H1 (cell line): ENCODE measurements around the gene PDHB. TPM values are rescaled to one million over a fixed set of nuclear protein-coding genes. Genes with fewer than 3 reads are reported as not detected.

Experiments used
- CTCF ChIA-PET: fragments of 300-600 bp; sonication (Branson Sonifier 250); formaldehyde crosslinking; loops from one replicate; lab custom pipeline; 2021; ENCODE audit not compliant: partially characterized antibody; lab: Charles Lee
- POLR2A ChIA-PET: fragments of 300-600 bp; sonication (Branson Sonifier 250); formaldehyde crosslinking; loops from one replicate; lab custom pipeline; 2021; ENCODE audit warnings: inconsistent platforms; ENCODE audit not compliant: partially characterized antibody; lab: Charles Lee
- DNase-seq, 2 experiments: peaks; one replicate each; pipeline versions ENCODE4 v3.0.0 to v3.0.0-alpha.2; 2010 to 2022; ENCODE audit warnings: low spot score in 2 of 2, low read depth in 1 of 2, mixed read lengths in 1 of 2
- FAIRE-seq: peaks from 2 replicates; lab custom pipeline; 2011; peaks lifted over from hg19 to GRCh38; lab: Jason Lieb, UNC
- H2AFZ ChIP-seq: 2 replicates; pipeline ENCODE4 v1.8.1; 2012; ENCODE audit warnings: low read length, inconsistent platforms
- H2AK5ac ChIP-seq: 2 replicates; pipeline ENCODE4 v1.6.1; 2013; ENCODE audit warnings: low read depth, low read length
- H2BK120ac ChIP-seq: replicated peaks from 2 replicates; pipeline ENCODE3; 2013; ENCODE audit warnings: low read depth, low read length, inconsistent platforms
- H2BK12ac ChIP-seq: 2 replicates; pipeline ENCODE4 v1.6.1; 2013; ENCODE audit warnings: low read depth, low read length
- H2BK15ac ChIP-seq: 2 replicates; pipeline ENCODE4 v1.6.1; 2013; ENCODE audit warnings: low read length
- H2BK20ac ChIP-seq: 2 replicates; pipeline ENCODE4 v1.6.1; 2013; ENCODE audit warnings: low read length
- H2BK5ac ChIP-seq: 2 replicates; pipeline ENCODE4 v1.6.1; 2013; ENCODE audit warnings: low read depth, low read length
- H3K14ac ChIP-seq: 2 replicates; pipeline ENCODE4 v1.6.1; 2013; ENCODE audit warnings: inconsistent platforms; ENCODE audit not compliant: insufficient read length
- H3K18ac ChIP-seq: 2 replicates; pipeline ENCODE4 v1.6.1; 2013; ENCODE audit warnings: low read length; ENCODE audit errors: extremely low read depth
- H3K23ac ChIP-seq: 2 replicates; pipeline ENCODE4 v1.6.1; 2013; ENCODE audit warnings: inconsistent platforms; ENCODE audit not compliant: insufficient read length
- H3K23me2 ChIP-seq: 2 replicates; pipeline ENCODE4 v1.6.1; 2013; ENCODE audit warnings: low read depth, low read length
- H3K27ac ChIP-seq: 2 replicates; pipeline ENCODE4 v1.6.1; 2011; ENCODE audit warnings: low read depth, low read length, inconsistent platforms
- H3K27me3 ChIP-seq, 4 experiments: replicated peaks in 1 of 4; 1 replicate in 1 of 4; 2 replicates in 3 of 4; pipeline versions ENCODE4 v1.6.1 to v1.8.1; 2011 to 2013; ENCODE audit warnings: low read length in 3 of 4, mild to moderate bottlenecking in 3 of 4, inconsistent platforms in 2 of 4, mixed read lengths in 2 of 4, moderate library complexity in 1 of 4; ENCODE audit not compliant: control insufficient read depth in 3 of 4, insufficient read depth in 3 of 4; ENCODE audit errors: extremely low read depth in 1 of 4
- H3K36me3 ChIP-seq, 4 experiments: 2 replicates each; pipeline versions ENCODE4 v1.6.1 to v1.8.1; 2011 to 2013; ENCODE audit warnings: mild to moderate bottlenecking in 4 of 4, low read length in 3 of 4, moderate library complexity in 2 of 4, control low read depth in 1 of 4, inconsistent platforms in 1 of 4; ENCODE audit not compliant: insufficient read depth in 4 of 4, control insufficient read depth in 2 of 4
- H3K4ac ChIP-seq: replicated peaks from 2 replicates; pipeline ENCODE3; 2013; ENCODE audit warnings: low read length, low read depth, mixed read lengths, inconsistent platforms; ENCODE audit not compliant: insufficient read length
- H3K4me1 ChIP-seq, 4 experiments: replicated peaks in 1 of 4; 1 replicate in 1 of 4; 2 replicates in 3 of 4; pipeline versions ENCODE4 v1.6.1 to v1.8.1; 2011 to 2013; ENCODE audit warnings: low read length in 3 of 4, inconsistent platforms in 2 of 4, mixed read lengths in 1 of 4; ENCODE audit not compliant: insufficient read depth in 4 of 4, control insufficient read depth in 3 of 4
- H3K4me2 ChIP-seq, 2 experiments: 2 replicates each; pipeline versions ENCODE4 v1.6.1 to v1.8.1; 2011 to 2013; ENCODE audit warnings: low read depth in 2 of 2, low read length in 2 of 2, control low read depth in 1 of 2, inconsistent platforms in 1 of 2, mild to moderate bottlenecking in 1 of 2; ENCODE audit not compliant: insufficient read depth in 1 of 2
- H3K4me3 ChIP-seq, 4 experiments: fragments of 200-600, 300-600 bp in 1 of 4; sonication (generic), shearing (Covaris generic), sonication (Bioruptor Twin) in 1 of 4; 2 replicates each; pipeline versions ENCODE4 v1.5.1 to v1.8.1; 2011 to 2016; ENCODE audit warnings: low read length in 4 of 4, low read depth in 3 of 4, control low read depth in 2 of 4, inconsistent platforms in 2 of 4, mild to moderate bottlenecking in 2 of 4, mixed read lengths in 1 of 4, moderate library complexity in 1 of 4; ENCODE audit not compliant: insufficient read depth in 2 of 4; ENCODE audit errors: extremely low read depth in 1 of 4
- H3K56ac ChIP-seq: replicated peaks from 2 replicates; pipeline ENCODE3; 2013; ENCODE audit warnings: low read depth, mild to moderate bottlenecking, mixed read lengths, low read length, inconsistent platforms; ENCODE audit not compliant: insufficient read length
- H3K79me1 ChIP-seq: 2 replicates; pipeline ENCODE4 v1.6.1; 2013; ENCODE audit warnings: low read depth, low read length, control low read depth
- H3K79me2 ChIP-seq, 2 experiments: 2 replicates each; pipeline versions ENCODE4 v1.6.1 to v1.8.1; 2012 to 2013; ENCODE audit warnings: low read length in 2 of 2, mild to moderate bottlenecking in 2 of 2, inconsistent platforms in 1 of 2; ENCODE audit not compliant: insufficient read depth in 2 of 2, control insufficient read depth in 1 of 2
- H3K9ac ChIP-seq, 4 experiments: replicated peaks in 1 of 4; 1 replicate in 1 of 4; 2 replicates in 3 of 4; pipeline versions ENCODE4 v1.6.1 to v1.8.1; 2011 to 2013; ENCODE audit warnings: low read depth in 3 of 4, low read length in 3 of 4, control low read depth in 2 of 4, mild to moderate bottlenecking in 2 of 4, moderate library complexity in 2 of 4, inconsistent platforms in 1 of 4; ENCODE audit errors: extremely low read depth in 1 of 4
- H3K9me3 ChIP-seq, 2 experiments: 2 replicates each; pipeline versions ENCODE4 v1.6.1 to v1.8.1; 2012 to 2013; ENCODE audit warnings: mild to moderate bottlenecking in 2 of 2, moderate library complexity in 2 of 2, control low read depth in 1 of 2, inconsistent platforms in 1 of 2, low read depth in 1 of 2, low read length in 1 of 2, mixed read lengths in 1 of 2; ENCODE audit not compliant: insufficient read depth in 2 of 2
- H4K20me1 ChIP-seq, 2 experiments: replicated peaks in 1 of 2; 2 replicates each; pipeline versions ENCODE3 to v1.8.1; 2011 to 2013; ENCODE audit warnings: inconsistent platforms in 2 of 2, low read length in 2 of 2, mild to moderate bottlenecking in 1 of 2; ENCODE audit not compliant: insufficient read depth in 2 of 2, control insufficient read depth in 1 of 2
- H4K5ac ChIP-seq: 2 replicates; pipeline ENCODE4 v1.6.1; 2013; ENCODE audit warnings: low read length, low read depth, mixed read lengths, inconsistent platforms; ENCODE audit not compliant: insufficient read length
- H4K8ac ChIP-seq: 2 replicates; pipeline ENCODE4 v1.8.0; 2013; ENCODE audit warnings: mild to moderate bottlenecking, moderate library complexity, low read length, inconsistent platforms; ENCODE audit not compliant: insufficient read depth; ENCODE audit errors: extremely low read depth
- H4K91ac ChIP-seq: replicated peaks from 2 replicates; pipeline ENCODE3; 2013; ENCODE audit warnings: low read length, mixed read lengths, inconsistent platforms; ENCODE audit not compliant: insufficient read length
- FOSL1 ChIP-seq: IDR thresholded peaks from 2 replicates; pipeline ENCODE4 v1.6.1; 2011; ENCODE audit warnings: mild to moderate bottlenecking, low read depth, low read length, moderate library complexity; ENCODE audit not compliant: insufficient read depth
- HDAC2 ChIP-seq, 2 experiments: fragments of 300-600 bp in 1 of 2; sonication (generic) in 1 of 2; IDR thresholded peaks; 2 replicates each; pipeline ENCODE4 v1.6.1; 2011 to 2012; ENCODE audit warnings: low read depth in 2 of 2, low read length in 2 of 2, mild to moderate bottlenecking in 2 of 2, moderate library complexity in 2 of 2, borderline replicate concordance in 1 of 2, inconsistent platforms in 1 of 2
- RAD21 ChIP-seq, 2 experiments: IDR thresholded peaks in 1 of 2; conservative IDR thresholded peaks in 1 of 2; 2 replicates each; pipeline ENCODE4 v1.6.1; 2011; ENCODE audit warnings: low read depth in 2 of 2, low read length in 2 of 2, improper control_type of control experiment in 1 of 2, inconsistent platforms in 1 of 2, mild to moderate bottlenecking in 1 of 2, moderate library complexity in 1 of 2
- WGBS, 2 experiments: shearing (Covaris generic) in 1 of 2; methylation state at CpG; one replicate each; pipeline versions ENCODE4 v1.1.6 to v1.1.7; 2013 to 2015; ENCODE audit warnings: low lambda C conversion rate in 2 of 2, mixed read lengths in 2 of 2, inconsistent platforms in 1 of 2, low coverage in 1 of 2, missing lambda C conversion rate in 1 of 2; ENCODE audit not compliant: insufficient replicate concordance in 2 of 2, insufficient coverage in 1 of 2, insufficient read length in 1 of 2; ENCODE audit errors: extremely low coverage in 1 of 2, missing lambda C conversion rate in 1 of 2; 5-methylcytosine and 5-hydroxymethylcytosine counted together
- polyA plus RNA-seq, 7 experiments: library from polyadenylated mRNA; depleted of rRNA in 3 of 7; stranded (reverse) in 5 of 7; unstranded in 2 of 7; fragments of >200 nt in 5 of 7; fragments of 200-250 nt in 2 of 7; gene quantifications; 1 replicate in 5 of 7; 2 replicates in 1 of 7; 4 replicates in 1 of 7; pipeline versions ENCODE4 v1.2.1 to v1.2.3, GENCODE V29; 2011 to 2013; ENCODE audit warnings: missing spikeins in 2 of 7, mixed read lengths in 2 of 7
- total RNA-seq: library from RNA; stranded (reverse); fragmentation: NEBNext Ultra II Directional; extraction: Animal tissue kit (Norgen Biotek cat#: 25700); gene quantifications from 2 replicates; pipeline ENCODE4 v1.2.1, GENCODE V29; 2021
- TF ChIP-seq, protein P1 (sequence below), 3 experiments: IDR thresholded peaks; 1 replicate in 2 of 3; 2 replicates in 1 of 3; pipeline versions ENCODE4 v1.5.1 to v1.6.1; 2011; ENCODE audit warnings: low read length in 3 of 3, mild to moderate bottlenecking in 3 of 3, inconsistent platforms in 2 of 3, low read depth in 1 of 3, moderate library complexity in 1 of 3; ENCODE audit not compliant: insufficient read depth in 1 of 3; ENCODE audit errors: control extremely low read depth in 1 of 3
- TF ChIP-seq, protein P2 (sequence below): IDR thresholded peaks from 2 replicates; pipeline ENCODE4 v1.6.1; 2012; ENCODE audit warnings: low read length, inconsistent platforms

The PDHB gene
- total and polyA plus RNA-seq, 2 of the 8 experiments (the other 6 are each of a cell fraction or from before 2014, with no cell fraction given): 90.4 to 140 TPM

DNA sequence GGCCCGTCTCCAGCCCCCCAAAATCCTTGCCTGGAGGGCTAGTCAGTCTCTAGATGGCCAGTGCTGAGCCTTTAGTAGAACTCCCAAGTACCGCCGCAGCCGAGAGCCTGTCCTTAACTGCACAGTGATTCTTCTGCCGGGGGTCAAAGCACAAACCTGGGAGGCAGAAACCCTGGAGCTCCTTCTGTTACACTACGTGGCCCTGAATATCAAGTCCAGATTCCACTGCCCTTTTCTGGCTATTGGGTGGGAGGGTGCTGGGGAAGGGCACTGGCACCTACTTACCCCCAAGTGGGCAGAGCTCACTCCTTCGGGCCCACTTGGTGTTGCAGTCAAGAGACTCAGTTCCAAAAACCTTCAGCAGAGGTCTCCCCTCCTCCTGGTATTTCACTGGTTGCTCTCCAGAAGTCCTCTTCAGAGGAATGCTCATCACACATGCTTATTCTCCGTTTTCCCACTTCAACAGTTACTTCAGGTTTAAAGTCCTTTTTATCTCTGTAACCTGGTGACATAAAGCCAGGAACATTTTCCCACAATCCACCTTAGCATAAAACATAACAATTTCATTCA is 10.8 kb downstream of the PDHB start:
- Histone ChIP-seq H3K56ac (no peak overlapping the region), H2BK120ac (no peak overlapping the region), H3K79me2 (no peaks in the 10 kb centered on the region), H3K27ac (no peak overlapping the region; the same call in 1 of the 2 replicates), H3K9me3 (no peaks in the 10 kb centered on the region), H4K91ac (no peak overlapping the region), H3K4ac (no peak overlapping the region), H3K9ac (no peak overlapping the region), H2BK5ac (no peak overlapping the region; the same call in 1 of the 2 replicates), H3K23me2 (no peaks in the 10 kb centered on the region), H3K4me2 (no peak overlapping the region), H2BK12ac (no peak overlapping the region), H2AK5ac (no peak overlapping the region), H2AFZ (no peak overlapping the region), H3K36me3 (peaks cover 4 to 49% (median 22%) of the 10 kb centered on the region in 4 experiments; a peak in 7 of 8 replicates), H3K14ac (no peak overlapping the region), H2BK20ac (no peak overlapping the region), H2BK15ac (no peak overlapping the region), H3K79me1 (no peaks in the 10 kb centered on the region), H3K18ac (no peak overlapping the region), H4K5ac (no peak overlapping the region), H3K27me3 (no peaks in the 10 kb centered on the region)
- POLR2A ChIA-PET: interaction anchor here (0.5 to 4.3 kb wide), 11 partner anchors 8 to 117 kb away, joined by 3 to 30 read pairs (median 3); partner anchors contain the start of genes HTD2, PDHB and RPP14
- FAIRE-seq (no peak), DNase-seq (no peak)
- CTCF ChIA-PET: interaction anchor here (0.7 to 4.0 kb wide), 19 partner anchors 7 to 245 kb away, joined by 3 to 29 read pairs (median 4); partner anchors contain the start of genes ACOX2 and PDHB
- TF ChIP-seq, protein P1, sequence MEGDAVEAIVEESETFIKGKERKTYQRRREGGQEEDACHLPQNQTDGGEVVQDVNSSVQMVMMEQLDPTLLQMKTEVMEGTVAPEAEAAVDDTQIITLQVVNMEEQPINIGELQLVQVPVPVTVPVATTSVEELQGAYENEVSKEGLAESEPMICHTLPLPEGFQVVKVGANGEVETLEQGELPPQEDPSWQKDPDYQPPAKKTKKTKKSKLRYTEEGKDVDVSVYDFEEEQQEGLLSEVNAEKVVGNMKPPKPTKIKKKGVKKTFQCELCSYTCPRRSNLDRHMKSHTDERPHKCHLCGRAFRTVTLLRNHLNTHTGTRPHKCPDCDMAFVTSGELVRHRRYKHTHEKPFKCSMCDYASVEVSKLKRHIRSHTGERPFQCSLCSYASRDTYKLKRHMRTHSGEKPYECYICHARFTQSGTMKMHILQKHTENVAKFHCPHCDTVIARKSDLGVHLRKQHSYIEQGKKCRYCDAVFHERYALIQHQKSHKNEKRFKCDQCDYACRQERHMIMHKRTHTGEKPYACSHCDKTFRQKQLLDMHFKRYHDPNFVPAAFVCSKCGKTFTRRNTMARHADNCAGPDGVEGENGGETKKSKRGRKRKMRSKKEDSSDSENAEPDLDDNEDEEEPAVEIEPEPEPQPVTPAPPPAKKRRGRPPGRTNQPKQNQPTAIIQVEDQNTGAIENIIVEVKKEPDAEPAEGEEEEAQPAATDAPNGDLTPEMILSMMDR (IDR thresholded peaks at IDR 0.05; ENCODE audit: control extremely low read depth in 1 of 3, insufficient read depth in 1 of 3, low read depth in 1 of 3, low read length in 3 of 3): peak; percentile 29 to 56 (median 54)
- TF ChIP-seq, protein P2, sequence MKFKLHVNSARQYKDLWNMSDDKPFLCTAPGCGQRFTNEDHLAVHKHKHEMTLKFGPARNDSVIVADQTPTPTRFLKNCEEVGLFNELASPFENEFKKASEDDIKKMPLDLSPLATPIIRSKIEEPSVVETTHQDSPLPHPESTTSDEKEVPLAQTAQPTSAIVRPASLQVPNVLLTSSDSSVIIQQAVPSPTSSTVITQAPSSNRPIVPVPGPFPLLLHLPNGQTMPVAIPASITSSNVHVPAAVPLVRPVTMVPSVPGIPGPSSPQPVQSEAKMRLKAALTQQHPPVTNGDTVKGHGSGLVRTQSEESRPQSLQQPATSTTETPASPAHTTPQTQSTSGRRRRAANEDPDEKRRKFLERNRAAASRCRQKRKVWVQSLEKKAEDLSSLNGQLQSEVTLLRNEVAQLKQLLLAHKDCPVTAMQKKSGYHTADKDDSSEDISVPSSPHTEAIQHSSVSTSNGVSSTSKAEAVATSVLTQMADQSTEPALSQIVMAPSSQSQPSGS: 0 out of 2 replicates have a peak, but pooled peaks have one; percentile 21
- TF ChIP-seq HDAC2 (IDR thresholded peaks at IDR 0.05; ENCODE audit: borderline replicate concordance in 1 of 2, low read depth in 2 of 2, low read length in 2 of 2): no peak
- peak; percentile 68 to 73 for TF ChIP-seq RAD21 (IDR thresholded peaks at IDR 0.05 in 1 of 2, conservative IDR thresholded peaks at IDR 0.05 in 1 of 2; ENCODE audit: low read depth in 2 of 2, low read length in 2 of 2)
- TF ChIP-seq FOSL1: no peak
- TF ChIP-seq, all 59 proteins: peak for 3
- WGBS, 2 experiments: 79% methylated on average over 8 of the region's 8 CpGs; no CpG with 5 or more reads in 1 of the 2 experiments
- Histone ChIP-seq H3K4me3 (no peak overlapping the region), H4K20me1 (peaks cover 2% of the 10 kb centered on the region in 2 experiments), H4K8ac (no peak overlapping the region), H3K4me1 (no peaks in the 10 kb centered on the region; a peak in 1 of 7 replicates), H3K23ac (no peak overlapping the region)
